ENCODE data around the gene RPL19.

DNA sequence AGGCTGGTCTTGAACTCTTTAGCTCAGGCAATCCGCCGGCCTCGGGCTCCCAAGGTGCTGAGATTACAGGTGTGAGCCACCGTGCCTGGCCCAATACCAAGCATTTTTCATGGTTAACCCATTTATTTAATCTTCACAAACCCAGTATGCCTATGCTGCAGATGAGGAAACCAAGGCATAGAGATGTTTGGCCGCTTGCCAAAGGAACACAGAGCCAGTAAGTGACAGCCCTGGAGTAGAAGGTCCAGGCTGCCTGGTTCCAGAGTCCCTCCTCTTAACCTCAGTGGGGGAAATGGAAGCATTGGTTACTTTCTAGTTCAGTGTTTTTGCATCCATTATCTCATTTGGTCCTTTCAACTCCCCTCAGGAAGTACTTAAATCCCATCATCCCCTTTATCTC is 18.8 kb upstream of the RPL19 start:
- TF ChIP-seq TARDBP (IDR thresholded peaks at IDR 0.05) (no peak), ZNF384 (IDR thresholded peaks at IDR 0.05) (no peak), NFRKB (IDR thresholded peaks at IDR 0.05) (no peak)
